HG02840 (cell line): ENCODE results near the gene UST.
"Not testable (repeated sequence)": the region's sequence is repeated elsewhere in the genome, so short reads cannot be mapped to it uniquely, and the experiment has no call there.

Experiments
- ATAC-seq: cut with Tn5 transposase; IDR thresholded peaks from one replicate; pipeline ENCODE4 v1.9.1; 2021; ENCODE audit warnings: mild to moderate bottlenecking, moderate library complexity, moderate number of reproducible peaks; ENCODE audit not compliant: unreplicated experiment, low FRiP score

The UST gene

DNA sequence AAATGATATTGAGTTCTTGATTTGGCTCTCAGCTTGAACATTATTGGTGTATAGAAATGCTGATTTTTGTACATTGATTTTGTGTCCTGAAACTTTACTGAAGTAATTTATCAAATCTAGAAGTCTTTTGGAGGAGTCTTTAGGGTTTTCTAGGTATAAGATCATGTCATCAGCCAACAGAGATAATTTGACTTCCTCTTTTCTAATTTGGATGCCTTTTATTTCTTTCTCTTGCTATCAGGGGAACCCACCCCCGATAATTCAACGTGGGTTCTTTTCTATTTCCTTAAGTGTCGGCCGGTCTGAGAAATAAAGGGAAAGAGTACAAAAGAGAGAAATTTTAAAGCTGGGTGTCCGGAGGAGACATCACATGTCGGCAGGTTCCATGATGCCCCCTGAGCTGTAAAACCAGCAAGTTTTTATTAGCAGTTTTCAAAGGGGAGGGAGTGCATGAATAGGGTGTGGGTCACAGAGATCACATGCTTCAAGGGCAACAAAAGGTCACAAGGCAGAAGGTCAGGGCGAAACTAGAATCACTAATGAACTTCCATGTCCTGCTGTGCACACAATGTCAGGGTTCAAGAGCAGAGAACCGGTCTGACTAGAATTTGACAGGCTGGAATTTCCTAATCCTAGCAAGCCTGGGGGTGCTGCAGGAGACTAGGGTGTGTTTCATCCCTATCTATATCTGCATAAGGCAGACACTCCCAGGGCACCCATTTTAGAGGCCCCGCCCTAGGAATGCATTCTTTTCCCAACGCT, 17.6 kb downstream of the UST start:
- ATAC-seq: not testable (repeated sequence)

DNA sequence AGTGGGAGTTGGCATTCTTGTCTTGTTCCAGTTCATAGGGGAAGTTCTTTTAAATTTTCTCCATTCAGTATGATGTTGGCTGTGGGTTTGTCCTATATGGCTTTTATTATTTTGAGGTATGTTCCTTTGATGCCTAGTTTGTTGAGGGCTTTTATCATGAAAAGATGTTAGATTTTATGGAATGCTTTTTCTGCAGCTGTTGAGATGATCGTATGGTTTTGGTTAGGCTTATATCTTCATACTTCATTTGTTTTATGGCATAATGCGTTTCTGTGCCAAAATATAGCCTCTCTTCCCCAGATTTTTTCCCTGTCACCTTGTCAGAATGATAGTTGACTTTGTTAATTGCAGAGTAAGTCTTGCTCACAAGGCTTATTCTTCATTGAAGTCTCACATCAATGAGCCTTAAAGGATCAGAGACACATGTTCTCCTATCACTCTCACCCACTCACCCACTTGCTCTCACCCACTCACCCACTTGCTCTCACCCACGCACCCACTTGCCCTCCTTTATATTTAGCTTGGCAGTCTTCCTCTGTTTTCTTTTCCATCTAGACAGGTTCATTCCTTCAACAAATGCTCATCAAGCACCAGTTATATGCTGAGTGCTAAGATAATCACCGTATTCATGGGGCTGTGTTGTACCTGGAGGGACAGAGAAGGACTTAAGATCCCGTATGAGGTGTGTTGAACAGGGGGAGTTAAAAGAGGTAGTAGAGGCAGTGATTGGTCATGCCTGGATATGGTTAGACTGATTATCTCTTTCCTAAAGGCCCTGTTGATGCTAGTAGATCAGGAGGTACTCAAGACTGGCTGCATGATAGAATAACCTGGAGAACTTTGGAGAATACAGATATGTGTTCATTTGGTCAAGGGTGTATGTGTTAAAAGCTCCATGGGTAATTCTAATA, 19.3 kb downstream of the UST start:
- ATAC-seq: no peak

DNA sequence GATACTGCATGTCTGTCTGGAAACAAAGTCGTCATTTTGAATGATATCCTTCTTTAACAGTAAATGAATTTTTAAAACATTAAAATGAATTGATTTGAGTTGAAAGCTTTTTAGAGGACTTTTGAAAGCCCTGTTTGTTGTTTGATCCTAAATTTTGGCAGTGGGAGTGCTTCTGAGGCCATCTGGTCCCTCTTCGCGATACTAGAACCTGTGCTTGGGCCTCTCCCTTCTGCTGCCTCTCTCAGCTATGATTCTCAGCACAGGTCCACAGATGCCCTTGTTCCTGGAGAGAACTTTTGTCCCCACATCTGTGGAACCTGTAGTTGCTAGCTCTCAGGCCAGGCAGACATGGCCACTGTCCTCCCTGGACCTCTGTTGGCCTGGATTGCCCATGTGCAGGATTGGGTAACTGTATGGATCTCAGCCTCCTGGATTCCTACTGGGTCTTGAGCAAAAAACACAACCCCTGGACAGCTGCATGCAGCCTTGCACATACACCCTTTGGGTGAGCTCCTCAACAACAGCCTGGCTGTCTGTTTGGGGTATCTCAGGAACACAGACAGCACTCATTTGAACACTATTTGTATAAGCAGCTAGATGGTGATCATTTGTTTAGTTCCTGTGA, 21.9 kb downstream of the UST start:
- no peak for ATAC-seq

DNA sequence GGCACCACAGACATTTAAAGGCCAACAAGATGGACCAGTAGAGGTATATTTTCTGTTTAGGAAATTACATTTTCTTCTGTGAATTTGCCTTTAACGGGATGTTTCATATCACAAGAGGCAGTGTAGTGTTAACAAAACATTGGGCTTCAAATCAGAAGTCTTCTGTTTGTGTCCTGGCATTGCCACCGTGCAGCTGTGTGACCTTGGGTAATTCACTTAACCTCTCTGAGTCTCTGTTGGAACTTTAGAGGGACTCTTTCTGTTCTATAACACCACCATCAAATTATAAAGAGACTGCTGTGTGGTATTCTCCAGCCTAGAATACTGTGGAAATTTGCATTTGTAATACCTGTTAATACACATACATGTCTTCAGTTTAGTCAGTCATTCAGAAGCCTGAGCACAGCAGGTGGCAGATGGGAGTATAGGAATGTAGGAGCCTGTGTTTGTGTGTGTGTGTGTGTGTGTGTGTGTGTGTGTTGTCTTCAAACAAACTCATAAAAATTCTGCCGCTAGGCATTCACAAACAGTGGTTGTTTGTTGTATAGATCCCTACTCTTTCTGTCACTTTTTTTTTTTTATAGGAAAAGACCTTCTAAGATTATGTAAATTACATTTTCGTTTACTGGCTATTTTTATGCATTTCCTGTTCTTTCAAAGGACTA, 22.6 kb downstream of the UST start:
- ATAC-seq: no peak

DNA sequence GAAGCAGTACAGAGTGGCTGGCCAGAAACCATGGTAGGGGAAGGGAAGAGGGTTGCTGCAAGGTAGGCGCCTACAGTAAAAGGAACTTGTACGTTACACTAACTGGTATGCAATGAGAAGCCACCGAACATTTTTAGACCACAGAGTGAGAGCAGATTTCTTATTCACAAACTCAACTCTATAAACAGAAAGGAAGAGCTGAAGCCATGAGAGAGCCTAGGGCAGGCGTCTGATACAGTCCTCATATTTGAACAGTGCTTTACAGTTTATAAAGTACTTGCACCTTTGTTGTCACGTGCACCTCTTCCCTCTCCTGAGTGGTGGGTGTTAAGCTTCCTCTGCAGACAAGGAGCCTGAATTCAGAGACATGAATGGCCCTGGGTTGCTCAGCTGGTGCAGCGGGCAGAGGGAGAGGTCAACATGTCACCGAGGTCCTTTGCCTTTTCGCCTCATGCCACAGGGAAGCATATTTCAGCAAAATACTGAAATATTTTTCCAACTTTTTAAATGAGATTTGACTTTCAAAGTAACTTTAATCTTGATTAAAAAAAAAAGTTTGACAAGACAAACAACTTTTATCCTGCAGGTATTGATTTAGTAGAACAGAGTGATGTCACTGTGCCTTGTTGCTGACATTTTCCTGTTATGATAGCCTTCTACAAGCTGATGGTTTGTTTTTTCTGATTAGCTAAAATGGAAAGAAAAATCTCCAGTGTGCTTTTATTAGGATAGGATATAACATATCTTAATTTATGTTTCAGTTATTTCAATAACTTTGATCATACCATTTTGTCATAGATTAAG, 23.8 kb downstream of the UST start:
- ATAC-seq: no peak

DNA sequence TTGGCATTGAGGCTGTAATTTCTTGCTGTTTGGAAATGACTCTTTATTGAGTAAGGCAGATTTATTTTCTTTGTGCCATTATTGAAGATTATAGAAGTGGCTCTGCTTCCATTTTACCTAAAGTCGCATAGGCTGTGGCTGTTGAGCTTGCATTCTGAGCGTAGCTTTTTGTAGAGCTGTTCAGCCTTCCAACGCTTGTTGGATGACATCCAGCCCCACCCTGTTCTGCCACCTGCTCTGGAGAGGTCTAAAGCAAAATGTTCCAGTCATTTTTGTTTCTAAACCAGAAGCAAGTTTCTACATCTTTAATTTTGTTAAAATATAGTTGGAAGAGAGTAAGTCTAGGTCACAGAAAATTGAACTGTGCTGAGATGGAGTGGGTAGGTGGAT, 24.4 kb downstream of the UST start:
- ATAC-seq: no peak

DNA sequence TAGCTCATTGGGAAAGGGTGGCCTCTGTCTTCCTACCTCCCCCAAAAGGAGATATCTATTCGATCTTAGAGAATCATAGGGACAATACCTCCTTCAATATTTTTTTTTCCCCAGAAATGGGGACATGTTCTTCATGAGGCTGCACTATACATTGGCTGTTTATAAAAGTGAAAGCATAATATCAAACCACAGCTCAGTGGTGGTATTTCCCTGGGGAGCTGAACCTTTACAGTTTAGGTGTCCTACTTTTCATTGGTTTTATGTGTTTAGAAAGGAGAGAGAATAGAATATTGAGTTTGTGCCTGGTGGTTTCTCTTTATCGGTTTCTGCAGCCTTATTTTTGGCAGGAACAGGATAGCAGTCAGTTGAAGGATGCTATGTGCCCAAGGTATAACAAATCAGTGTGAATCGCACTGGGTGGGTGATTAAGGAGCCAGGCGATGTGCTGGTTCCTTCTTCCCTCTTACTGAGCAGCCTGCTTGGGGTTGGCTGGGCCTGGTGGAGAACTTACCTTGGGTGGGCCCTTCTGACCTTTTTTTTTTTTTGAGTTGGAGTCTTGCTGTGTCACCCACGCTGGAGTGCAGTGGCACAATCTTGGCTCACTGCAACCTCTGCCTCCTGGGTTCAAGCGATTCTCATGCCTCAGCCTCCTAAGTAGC, 25.2 kb downstream of the UST start:
- no peak for ATAC-seq

DNA sequence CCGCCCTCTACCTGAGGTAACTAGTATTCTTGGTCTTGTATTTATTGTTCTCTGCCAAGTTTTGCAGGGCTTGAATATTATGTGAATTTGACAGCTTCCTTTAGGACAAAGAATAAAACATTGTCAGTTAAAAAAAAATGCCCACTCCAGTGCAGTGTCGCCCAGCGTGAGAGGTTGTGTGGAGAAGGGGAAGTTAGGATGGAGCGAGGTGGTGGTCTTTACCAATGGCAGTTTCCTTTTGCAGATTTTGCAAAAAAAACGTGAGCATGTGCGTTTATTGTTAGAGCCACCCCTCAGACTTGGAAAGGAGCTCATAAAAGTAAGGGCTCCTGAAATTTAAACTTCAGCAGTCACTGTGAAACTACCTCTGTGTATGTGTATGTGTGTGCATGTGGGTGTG, 28.3 kb downstream of the UST start:
- no peak for ATAC-seq

DNA sequence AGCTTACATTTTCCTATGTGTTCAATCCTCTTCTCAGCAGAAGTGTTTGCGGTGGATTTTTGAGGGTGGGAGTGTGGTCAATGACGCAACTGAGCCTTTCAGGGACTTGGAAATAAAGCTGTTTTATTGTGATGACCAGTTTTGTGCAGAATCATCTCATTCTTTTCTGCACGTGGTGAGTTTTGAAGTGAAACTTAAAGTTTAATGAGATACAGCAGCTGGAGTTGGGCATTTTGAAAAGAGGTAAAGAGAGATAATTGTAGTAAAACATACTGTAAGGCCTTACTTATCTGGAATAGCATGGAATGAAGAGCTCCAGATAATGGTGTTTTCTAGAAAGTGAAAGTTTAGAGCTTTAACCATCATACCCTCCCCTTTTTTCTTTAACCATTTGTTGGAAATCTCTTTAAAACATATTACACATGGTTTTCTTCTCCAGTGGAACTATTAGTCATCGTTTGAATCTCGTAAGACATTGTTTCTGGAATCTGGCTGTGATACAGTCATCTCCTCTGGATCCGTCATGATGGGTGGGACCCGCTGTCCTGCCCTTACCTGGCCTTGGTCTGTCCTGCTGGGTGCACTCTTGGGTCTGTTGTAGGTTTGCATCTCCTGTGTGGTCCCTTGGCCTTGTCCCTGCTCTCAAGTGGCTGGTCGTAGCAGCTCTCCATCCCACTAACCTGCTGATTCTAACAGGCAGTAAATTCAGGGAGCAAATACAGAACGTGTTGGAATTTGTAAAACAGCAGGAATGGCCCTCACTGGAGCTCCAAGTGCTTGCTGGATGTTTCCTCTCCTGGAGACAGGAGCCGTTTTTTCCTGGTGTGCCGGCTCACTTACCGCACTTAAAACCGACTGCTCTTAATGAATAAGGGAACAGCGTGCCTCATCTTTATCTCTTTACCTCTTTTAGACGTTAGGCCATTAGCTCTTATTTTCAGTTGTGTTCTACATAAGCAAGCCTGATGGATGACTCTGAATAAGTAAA, 29.8 kb downstream of the UST start:
- no peak for ATAC-seq

DNA sequence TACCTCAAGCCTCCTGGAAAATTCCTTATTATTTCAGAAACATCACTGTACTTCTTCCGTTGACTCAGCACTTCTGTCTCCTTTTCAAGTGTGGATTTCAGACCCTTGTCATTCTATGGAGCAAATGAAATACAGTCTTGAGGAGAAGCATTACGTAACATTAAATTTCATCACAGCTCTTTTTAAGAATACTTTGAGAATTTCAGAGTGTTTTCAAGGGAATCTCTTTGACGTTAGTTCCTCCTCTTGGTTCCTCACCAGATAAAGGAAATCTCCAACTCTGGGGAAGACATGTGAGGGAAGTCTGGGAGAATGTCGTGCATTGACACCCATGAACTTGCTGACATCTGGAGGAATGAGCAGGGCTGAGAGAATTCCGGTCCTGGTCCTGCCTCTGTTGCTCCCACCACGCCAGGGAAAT, 32.3 kb downstream of the UST start:
- no peak for ATAC-seq

DNA sequence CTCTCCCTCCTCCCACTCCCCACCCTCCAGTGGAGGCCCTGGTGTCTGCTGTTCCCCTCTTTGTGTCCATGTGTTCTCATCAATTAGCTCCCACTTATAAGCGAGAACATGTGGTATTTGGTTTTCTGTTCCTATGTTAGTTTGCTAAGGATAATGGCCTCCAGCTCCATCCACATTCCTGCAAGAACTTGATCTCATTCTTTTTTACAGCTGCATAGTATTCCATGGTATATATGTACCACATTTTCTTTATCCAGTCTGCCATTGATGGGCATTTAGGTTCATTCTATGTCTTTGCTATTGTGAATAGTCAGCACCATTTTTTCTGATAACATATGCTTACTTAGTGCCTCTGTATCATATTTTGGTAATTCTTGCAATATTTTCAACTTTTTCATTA, 33.6 kb downstream of the UST start:
- ATAC-seq: not testable (repeated sequence)

DNA sequence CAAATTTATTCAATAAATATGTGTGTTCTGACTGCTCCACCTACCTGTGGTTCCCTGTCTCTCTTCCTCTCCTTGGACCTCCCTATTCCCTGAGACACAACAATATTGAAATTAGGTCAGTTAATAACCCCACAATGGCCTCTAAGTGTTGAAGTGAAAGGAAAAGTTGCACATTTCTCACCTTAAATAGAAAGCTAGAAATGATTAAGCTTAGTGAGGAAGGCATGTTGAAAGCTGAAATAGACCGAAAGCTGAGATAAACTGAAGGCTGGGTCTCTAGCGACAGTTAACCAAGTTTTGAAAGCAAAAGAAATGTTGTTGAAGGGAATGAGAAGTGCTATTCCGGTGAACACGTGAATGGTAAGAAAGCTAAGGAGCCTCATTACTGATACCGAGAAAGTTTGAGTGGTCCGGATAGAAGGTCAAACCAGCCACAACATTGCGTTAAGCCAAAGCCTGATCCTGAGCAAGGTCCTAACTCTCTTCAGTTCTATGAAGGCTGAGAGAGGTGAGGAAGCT, 34.1 kb downstream of the UST start:
- ATAC-seq: peak; percentile 92

DNA sequence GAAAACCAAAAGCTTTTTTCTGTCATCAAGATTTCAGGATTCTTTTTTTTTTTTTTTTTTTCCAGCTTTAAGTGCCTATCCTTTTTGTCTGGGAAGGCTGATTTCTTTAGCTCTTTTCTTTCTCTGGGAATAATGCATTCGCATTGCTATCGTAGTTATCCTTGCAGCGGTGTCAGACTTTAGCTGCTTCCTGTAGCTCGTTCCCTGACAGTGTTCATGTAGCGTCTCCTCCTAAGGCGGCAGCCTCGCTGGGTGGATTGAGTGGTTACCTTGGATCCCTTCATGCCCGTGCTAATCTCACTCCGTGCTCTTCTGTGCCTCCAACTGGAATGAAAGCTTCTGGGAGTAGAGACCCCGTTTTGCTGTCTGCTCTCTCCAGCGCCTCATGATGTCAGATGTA, 43.1 kb downstream of the UST start:
- no peak for ATAC-seq

DNA sequence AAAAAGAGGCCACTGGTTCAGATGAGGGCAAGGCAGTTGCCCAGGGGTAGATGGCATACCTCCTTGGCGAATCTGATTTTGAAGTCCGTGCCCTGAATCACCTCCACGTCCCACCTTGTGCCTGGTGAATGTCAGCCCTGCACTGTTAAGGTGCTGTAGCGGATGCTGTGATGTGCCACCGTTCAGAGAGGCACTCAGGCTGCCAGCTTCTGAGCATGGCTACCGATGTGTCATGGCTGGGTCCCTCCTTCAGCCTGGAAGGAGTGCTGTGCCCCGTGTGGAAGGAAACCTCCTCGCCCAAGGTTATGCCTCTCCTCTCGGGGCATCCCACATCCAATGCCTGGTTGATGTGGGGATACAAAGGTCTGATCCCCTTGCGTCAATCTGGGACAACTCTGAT, 43.6 kb downstream of the UST start:
- ATAC-seq: no peak

DNA sequence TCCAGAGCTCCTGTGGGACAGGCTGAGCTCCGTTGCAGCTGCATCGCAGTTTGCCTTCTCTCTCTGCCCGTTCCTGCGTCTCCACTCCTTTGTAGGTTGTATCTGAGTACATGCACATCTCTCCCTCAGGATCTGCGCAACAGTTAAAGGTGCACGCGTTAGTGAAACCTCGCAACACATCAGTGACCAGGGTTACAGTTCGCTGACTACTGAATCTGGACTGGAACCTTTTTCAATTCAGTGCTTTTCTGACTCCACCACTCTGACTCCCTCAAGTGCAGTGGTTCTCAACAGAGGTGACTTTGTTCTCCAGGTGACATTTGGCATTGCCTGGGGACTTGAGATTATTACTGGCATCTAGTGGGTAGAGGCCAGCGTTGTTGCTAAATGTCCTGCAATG, 44.0 kb downstream of the UST start:
- no peak for ATAC-seq

DNA sequence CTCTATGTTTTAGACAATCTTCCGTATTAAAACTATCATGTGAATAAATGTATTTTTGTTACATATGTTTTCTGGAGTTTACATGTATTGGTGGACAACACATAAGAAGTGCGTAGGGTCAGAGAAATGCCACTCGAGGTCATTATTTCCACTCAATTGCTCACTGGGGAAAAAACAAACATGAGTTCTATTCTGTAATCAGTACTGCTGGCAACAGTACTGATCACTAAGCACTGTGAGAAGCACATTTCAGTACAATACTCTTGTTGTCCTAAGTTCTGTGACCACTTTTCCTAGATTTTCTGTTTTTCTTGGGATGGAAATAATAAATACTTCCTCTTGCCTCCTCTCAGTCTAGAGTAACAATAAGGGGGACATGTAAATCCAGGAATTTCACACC, 44.5 kb downstream of the UST start:
- no peak for ATAC-seq

DNA sequence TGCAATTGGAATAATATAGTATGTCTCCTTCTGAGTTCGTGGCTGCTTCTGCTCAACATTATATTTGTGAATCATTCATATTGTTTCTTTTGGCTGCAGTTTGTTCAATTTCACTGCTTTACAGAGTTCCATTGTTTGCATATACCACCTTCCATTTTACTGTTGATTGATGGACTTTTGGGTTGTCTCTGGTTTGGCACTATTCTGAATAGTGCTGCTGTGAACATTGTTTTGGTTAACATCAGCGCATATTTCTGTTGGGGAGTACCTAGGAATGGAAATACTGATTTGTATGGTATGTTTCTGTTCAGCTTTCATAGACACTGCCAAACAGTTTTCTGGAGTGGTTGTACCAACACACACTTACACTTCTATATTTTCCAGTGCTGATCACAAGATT, 46.9 kb downstream of the UST start:
- ATAC-seq: no peak

DNA sequence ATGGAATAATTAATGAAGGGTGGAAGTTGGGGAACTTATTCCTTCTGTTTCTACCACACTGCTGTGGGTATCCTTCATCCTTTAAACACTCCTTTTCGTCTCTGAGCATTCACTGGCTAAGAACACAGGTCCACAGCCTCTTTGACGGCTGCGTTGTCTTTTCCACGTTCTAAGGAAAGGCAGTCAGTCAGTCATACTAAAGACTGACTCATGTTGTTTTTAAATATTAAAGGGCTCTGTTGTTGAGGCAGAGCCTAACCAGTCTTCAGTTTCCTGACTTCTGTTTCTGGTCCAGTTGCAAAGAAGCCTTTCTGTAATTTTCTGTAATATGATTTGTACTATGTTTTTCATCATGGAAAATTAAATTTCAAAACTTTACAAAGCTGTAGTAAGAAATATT, 48.0 kb downstream of the UST start:
- no peak for ATAC-seq
